IMR-90 (cell line): Measurements from ENCODE around the gene WDR54. TPM values are rescaled to one million over a fixed set of nuclear protein-coding genes. Genes with fewer than 3 reads are reported as not detected.

Source experiments
- ATAC-seq: fragments of 200-7000 bp; cut with Tn5 transposase; 2 replicates; pipeline ENCODE4 v1.9.1; 2020; ENCODE audit warnings: low read depth, mild to moderate bottlenecking, moderate library complexity
- BruUV-seq: library from RNA; stranded (reverse); fragments of 400-500 nt; replicated peaks from 2 replicates; lab custom pipeline; 2021; lab: Mats Ljungman, UMichigan
- CTCF ChIA-PET: fragments of 300-600 bp; formaldehyde crosslinking; extraction: SDS; loops from one replicate; lab custom pipeline; 2021; ENCODE audit warnings: antibody characterized with exemption; lab: Yijun Ruan, JAX
- POLR2A ChIA-PET: fragments of 300-600 bp; sonication (Branson Sonifier 250); formaldehyde crosslinking; loops from one replicate; lab custom pipeline; 2022; ENCODE audit warnings: antibody characterized with exemption; ENCODE audit not compliant: unreplicated experiment; lab: Charles Lee
- DNase-seq: peaks from one replicate; pipeline ENCODE4 v3.0.0; 2013
- H2AFZ ChIP-seq: replicated peaks from 2 replicates; pipeline ENCODE3; 2013; ENCODE audit warnings: low read length, mild to moderate bottlenecking; ENCODE audit not compliant: poor library complexity
- H2AK5ac ChIP-seq: 2 replicates; pipeline ENCODE4 v1.6.1; 2013; ENCODE audit warnings: low read depth, low read length, inconsistent platforms
- H2AK9ac ChIP-seq: replicated peaks from 2 replicates; pipeline ENCODE3; 2013; ENCODE audit warnings: mild to moderate bottlenecking, low read depth, low read length, moderate library complexity; ENCODE audit not compliant: poor library complexity
- H2BK120ac ChIP-seq: 2 replicates; pipeline ENCODE4 v1.6.1; 2013; ENCODE audit warnings: low read depth, low read length, inconsistent platforms
- H2BK15ac ChIP-seq: 3 replicates; pipeline ENCODE4 v1.6.1; 2013; ENCODE audit warnings: low read depth, low read length, inconsistent platforms
- H2BK20ac ChIP-seq: 2 replicates; pipeline ENCODE4 v1.6.1; 2013; ENCODE audit warnings: low read depth, mild to moderate bottlenecking, inconsistent platforms, low read length, moderate library complexity
- H2BK5ac ChIP-seq: 2 replicates; pipeline ENCODE4 v1.6.1; 2013; ENCODE audit warnings: mild to moderate bottlenecking, low read depth, low read length, inconsistent platforms; ENCODE audit not compliant: poor library complexity, severe bottlenecking
- H3K14ac ChIP-seq: replicated peaks from 2 replicates; pipeline ENCODE4 v1.6.1; 2013; ENCODE audit warnings: low read depth, low read length, inconsistent platforms
- H3K18ac ChIP-seq: 2 replicates; pipeline ENCODE4 v1.6.1; 2013; ENCODE audit warnings: low read depth, low read length, control low read depth
- H3K23ac ChIP-seq: 2 replicates; pipeline ENCODE4 v1.6.1; 2013; ENCODE audit warnings: low read depth, low read length, inconsistent platforms
- H3K27ac ChIP-seq: 2 replicates; pipeline ENCODE4 v1.5.1; 2013; ENCODE audit warnings: mild to moderate bottlenecking, control low read depth, low read length; ENCODE audit not compliant: insufficient read depth
- H3K27me3 ChIP-seq: 2 replicates; pipeline ENCODE4 v1.6.1; 2013; ENCODE audit warnings: low read length; ENCODE audit not compliant: control insufficient read depth, insufficient read depth
- H3K36me3 ChIP-seq: 2 replicates; pipeline ENCODE4 v1.6.1; 2013; ENCODE audit warnings: low read length, mixed read lengths; ENCODE audit not compliant: control insufficient read depth, insufficient read depth
- H3K4ac ChIP-seq: 2 replicates; pipeline ENCODE4 v1.6.1; 2013; ENCODE audit warnings: low read depth, low read length, inconsistent platforms
- H3K4me1 ChIP-seq: 2 replicates; pipeline ENCODE4 v1.6.1; 2013; ENCODE audit warnings: low read length, mixed read lengths; ENCODE audit not compliant: control insufficient read depth, insufficient read depth
- H3K4me2 ChIP-seq: 2 replicates; pipeline ENCODE4 v1.6.1; 2013; ENCODE audit warnings: low read depth, mild to moderate bottlenecking, control low read depth, low read length, moderate library complexity
- H3K4me3 ChIP-seq: 2 replicates; pipeline ENCODE4 v1.5.1; 2013; ENCODE audit warnings: low read depth, mild to moderate bottlenecking, control low read depth, low read length, moderate library complexity; ENCODE audit not compliant: insufficient read depth
- H3K56ac ChIP-seq: 2 replicates; pipeline ENCODE4 v1.6.1; 2013; ENCODE audit warnings: low read length, inconsistent platforms; ENCODE audit not compliant: insufficient read depth; ENCODE audit errors: extremely low read depth
- H3K79me1 ChIP-seq, 2 experiments: 2 replicates each; pipeline ENCODE4 v1.6.1; 2013; ENCODE audit warnings: low read length in 2 of 2, inconsistent platforms in 1 of 2, low read depth in 1 of 2
- H3K9ac ChIP-seq: 2 replicates; pipeline ENCODE4 v1.6.1; 2013; ENCODE audit warnings: low read depth, low read length, control low read depth
- H3K9me1 ChIP-seq: 2 replicates; pipeline ENCODE4 v1.6.1; 2013; ENCODE audit warnings: low read length, inconsistent platforms; ENCODE audit not compliant: insufficient read depth
- H3K9me3 ChIP-seq: 2 replicates; pipeline ENCODE4 v1.6.1; 2013; ENCODE audit warnings: low read length; ENCODE audit not compliant: control insufficient read depth, insufficient read depth
- H4K20me1 ChIP-seq: 2 replicates; pipeline ENCODE4 v1.6.1; 2013; ENCODE audit warnings: low read length, inconsistent platforms; ENCODE audit not compliant: insufficient read depth
- H4K5ac ChIP-seq: 2 replicates; pipeline ENCODE4 v1.6.1; 2013; ENCODE audit warnings: mild to moderate bottlenecking, low read depth, low read length, control low read depth
- H4K8ac ChIP-seq, 2 experiments: 2 replicates each; pipeline ENCODE4 v1.6.1; 2013; ENCODE audit warnings: low read depth in 2 of 2, low read length in 2 of 2, control low read depth in 1 of 2, inconsistent platforms in 1 of 2
- H4K91ac ChIP-seq: 2 replicates; pipeline ENCODE4 v1.6.1; 2013; ENCODE audit warnings: low read depth, low read length, inconsistent platforms; ENCODE audit not compliant: insufficient read depth
- CEBPB ChIP-seq: IDR thresholded peaks from 2 replicates; pipeline ENCODE4 v1.6.1; 2012; ENCODE audit warnings: low read depth, low read length, improper control_type of control experiment
- CTCF ChIP-seq: conservative IDR thresholded peaks from 2 replicates; pipeline ENCODE4 v1.5.1; 2012; ENCODE audit warnings: mild to moderate bottlenecking, low read depth, low read length, improper control_type of control experiment
- RAD21 ChIP-seq: IDR thresholded peaks from 2 replicates; pipeline ENCODE4 v1.6.1; 2012; ENCODE audit warnings: low read length, improper control_type of control experiment
- RCOR1 ChIP-seq: IDR thresholded peaks from 2 replicates; pipeline ENCODE4 v1.6.1; 2012; ENCODE audit warnings: mild to moderate bottlenecking, low read length, improper control_type of control experiment; ENCODE audit not compliant: insufficient replicate concordance
- WGBS, 2 experiments: methylation state at CpG; one replicate each; pipeline versions ENCODE4 v1.1.5 to v1.1.7; 2013; ENCODE audit warnings: missing lambda C conversion rate in 2 of 2; ENCODE audit not compliant: insufficient read length in 1 of 2; ENCODE audit errors: extremely low coverage in 2 of 2; 5-methylcytosine and 5-hydroxymethylcytosine counted together
- dilution Hi-C: fragments of 300-500 bp; cut with HindIII; formaldehyde crosslinking; loops from one replicate; pipeline ENCODE4 v1.14.3; 2018; ENCODE audit warnings: low sequenced_read_pairs; ENCODE audit not compliant: unreplicated experiment
- in situ Hi-C: fragments of 300-500 bp; cut with MboI; formaldehyde crosslinking; loops from 3 replicates; pipeline ENCODE4 v1.14.3; 2019; ENCODE audit warnings: low sequenced_read_pairs, inconsistent platforms, mixed read lengths
- intact Hi-C: fragments of 100-400 bp; cut with micrococcal nuclease; formaldehyde crosslinking; loops from 2 replicates; pipeline ENCODE4 v1.10.0; 2022
- polyA plus RNA-seq, 3 experiments: library from polyadenylated mRNA; depleted of rRNA; stranded (reverse); fragments of >200 nt; gene quantifications; 2 replicates each; pipeline ENCODE4 v1.2.3, GENCODE V29; 2012; ENCODE audit warnings: low replicate concordance in 1 of 3
- total RNA-seq: library from RNA; depleted of rRNA; stranded (reverse); fragments of >200 nt; gene quantifications from 2 replicates; pipeline ENCODE4 v1.2.3, GENCODE V29; 2012

WDR54 gene
- total and polyA plus RNA-seq, 2 of the 4 experiments (the other 2 are of a cell fraction) = 47.9 to 57.2 TPM

GRCh38 chr2:74418312-74418711 lies 3.2 kb upstream of the WDR54 start:
- no peak overlapping the region for H2BK5ac ChIP-seq
- peaks cover 3% of the 10 kb centered on the region for H3K4me1 ChIP-seq
- DNase-seq (no peak), ATAC-seq (no peak)
- H2AK9ac ChIP-seq = no peak overlapping the region
- no peak overlapping the region for H3K18ac ChIP-seq
- no peak overlapping the region for H2BK120ac ChIP-seq
- H3K9ac ChIP-seq = no peak overlapping the region
- dilution Hi-C loops (no loop called here), intact Hi-C loops (no loop called here), in situ Hi-C loops (no loop called here)
- H2AK5ac ChIP-seq = no peak overlapping the region
- H4K20me1 ChIP-seq = no peaks in the 10 kb centered on the region
- peaks cover 27% of the 10 kb centered on the region for H3K27me3 ChIP-seq
- H4K91ac ChIP-seq = no peak overlapping the region
- H3K9me1 ChIP-seq = peaks cover 4% of the 10 kb centered on the region
- no peak overlapping the region for H3K23ac ChIP-seq
- H3K4me2 ChIP-seq = no peak overlapping the region
- no peak overlapping the region for H3K27ac ChIP-seq
- ChIA-PET CTCF (no interaction called here), POLR2A (no interaction called here)
- H4K5ac ChIP-seq = no peak overlapping the region
- H3K9me3 ChIP-seq = no peaks in the 10 kb centered on the region
- H2BK20ac ChIP-seq = no peak overlapping the region
- H3K79me1 ChIP-seq = peaks cover 2 to 4% of the 10 kb centered on the region in 2 experiments; a peak in 1 of 4 replicates
- no TSS peak for BruUV-seq
- H4K8ac ChIP-seq = no peak overlapping the region
- no peak overlapping the region for H2BK15ac ChIP-seq
- TF ChIP-seq RAD21 (no peak), CTCF (no peak), CEBPB (no peak), RCOR1 (no peak)
- no peak overlapping the region for H3K4me3 ChIP-seq
- no peak overlapping the region for H3K56ac ChIP-seq
- H3K36me3 ChIP-seq = no peaks in the 10 kb centered on the region
- H3K14ac ChIP-seq = no peak overlapping the region
- no peak overlapping the region for H2AFZ ChIP-seq
- WGBS, 2 experiments = 83% methylated on average over 11 of the region's 27 CpGs; no CpG with 5 or more reads in 1 of the 2 experiments
- H3K4ac ChIP-seq = no peak overlapping the region
